CMK (cell line): ENCODE results near the gene EVX2.

ENCODE experiments used
- DNase-seq: peaks from one replicate; pipeline ENCODE4 v3.0.0-alpha.2; 2010; ENCODE audit warnings: low read depth

Gene EVX2

DNA sequence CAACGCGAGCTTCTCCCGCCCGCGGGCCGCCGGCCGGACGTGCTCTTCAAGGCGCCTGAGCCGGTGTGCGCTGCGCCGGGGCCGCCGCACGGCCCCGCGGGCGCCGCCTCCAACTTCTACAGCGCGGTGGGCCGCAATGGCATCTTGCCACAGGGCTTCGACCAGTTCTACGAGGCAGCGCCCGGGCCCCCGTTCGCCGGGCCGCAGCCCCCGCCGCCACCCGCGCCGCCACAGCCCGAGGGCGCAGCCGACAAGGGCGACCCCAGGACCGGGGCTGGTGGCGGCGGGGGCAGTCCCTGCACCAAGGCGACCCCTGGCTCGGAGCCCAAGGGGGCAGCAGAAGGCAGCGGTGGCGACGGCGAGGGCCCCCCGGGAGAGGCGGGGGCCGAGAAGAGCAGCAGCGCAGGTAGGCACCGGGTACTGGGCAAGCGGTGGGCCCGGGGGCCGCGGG lies 24.0 kb upstream of the EVX2 start:
- no peak for DNase-seq

DNA sequence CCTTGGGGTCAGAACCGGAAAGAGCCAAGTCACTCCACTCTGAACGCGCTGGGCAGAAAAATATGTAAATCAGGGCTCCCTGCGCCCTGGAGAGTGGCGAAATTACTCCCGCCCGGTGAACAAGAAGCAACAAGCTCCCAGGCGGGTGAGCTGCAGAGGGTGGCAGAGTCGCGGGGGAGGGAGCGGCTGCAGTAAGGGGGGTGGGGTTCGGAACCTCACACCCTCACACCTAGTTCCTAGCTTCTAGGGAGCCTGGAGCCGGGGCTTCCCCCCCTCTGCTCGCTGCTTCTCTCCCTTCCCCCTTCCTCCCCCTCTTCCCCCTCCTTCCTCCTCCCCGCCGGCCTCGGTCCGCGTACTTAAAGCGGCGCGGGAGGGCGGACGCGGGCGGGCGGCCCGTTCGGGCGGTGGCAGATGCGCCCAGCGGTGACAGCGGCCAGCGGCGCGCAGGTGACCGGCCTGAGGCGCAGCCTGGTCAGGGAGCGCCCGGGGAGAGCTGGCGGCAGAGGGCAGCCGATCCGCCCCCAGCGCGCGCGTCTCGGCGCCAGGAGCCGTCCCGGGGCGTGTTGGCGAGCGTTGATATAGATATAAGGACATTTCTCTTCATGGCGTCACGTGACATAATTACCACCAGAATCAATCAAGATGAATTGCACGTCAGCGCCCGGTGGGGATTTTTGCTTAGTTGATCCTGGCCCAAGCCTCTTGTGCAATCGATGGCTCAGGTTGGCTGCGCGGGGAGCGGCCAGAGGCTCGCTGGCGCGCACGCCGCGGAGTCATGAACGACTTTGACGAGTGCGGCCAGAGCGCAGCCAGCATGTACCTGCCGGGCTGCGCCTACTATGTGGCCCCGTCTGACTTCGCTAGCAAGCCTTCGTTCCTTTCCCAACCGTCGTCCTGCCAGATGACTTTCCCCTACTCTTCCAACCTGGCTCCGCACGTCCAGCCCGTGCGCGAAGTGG lies 23.1 kb upstream of the EVX2 start, which contains the start of gene HOXD11:
HOXD11 (plus strand) TSS at position 700 of the 959 bp plus-strand sequence; CDS start at position 776, 76 bp downstream.
- no peak for DNase-seq

DNA sequence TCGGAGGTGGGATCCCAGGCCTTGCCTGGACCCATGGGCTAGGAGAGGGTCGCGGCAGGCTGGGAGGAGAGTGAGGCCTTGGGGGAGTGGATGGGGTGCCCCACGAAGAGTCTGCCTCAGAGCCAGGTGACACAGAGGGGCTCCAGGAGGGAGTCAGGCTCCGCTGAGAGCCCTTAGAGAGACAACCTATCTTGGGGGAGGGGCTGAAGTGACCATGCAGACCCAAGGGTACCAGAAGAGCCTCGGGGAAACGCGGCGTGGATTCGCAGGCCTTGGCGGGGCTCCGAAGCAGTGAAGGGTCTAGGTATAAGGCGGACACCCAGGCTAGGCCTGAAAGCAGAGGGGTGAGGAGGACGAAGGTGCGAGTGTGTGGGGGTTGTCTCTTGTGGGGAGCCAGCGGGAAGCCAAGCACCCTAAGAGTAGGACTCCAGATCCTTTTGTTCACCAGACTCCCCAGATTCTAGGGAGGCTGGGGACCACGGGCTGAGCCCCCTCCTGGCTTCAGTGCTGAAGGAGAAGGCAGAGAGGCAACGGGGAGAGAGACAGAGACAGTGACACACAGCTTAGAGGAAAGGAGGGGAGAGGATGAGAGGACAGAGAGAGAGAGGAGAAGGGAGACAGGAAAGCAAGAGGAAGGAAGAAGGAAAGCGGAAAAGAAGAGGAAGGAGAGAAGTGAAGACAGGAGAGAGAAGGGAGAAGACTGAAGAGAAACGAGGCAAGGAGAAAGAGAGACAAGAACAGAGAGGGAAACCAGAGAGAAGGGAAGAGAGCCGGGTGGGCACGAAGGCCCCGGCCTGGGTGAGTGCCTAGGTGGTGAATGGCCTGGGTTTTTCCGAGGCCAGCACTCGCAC lies 22.2 kb upstream of the EVX2 start:
- DNase-seq: no peak

DNA sequence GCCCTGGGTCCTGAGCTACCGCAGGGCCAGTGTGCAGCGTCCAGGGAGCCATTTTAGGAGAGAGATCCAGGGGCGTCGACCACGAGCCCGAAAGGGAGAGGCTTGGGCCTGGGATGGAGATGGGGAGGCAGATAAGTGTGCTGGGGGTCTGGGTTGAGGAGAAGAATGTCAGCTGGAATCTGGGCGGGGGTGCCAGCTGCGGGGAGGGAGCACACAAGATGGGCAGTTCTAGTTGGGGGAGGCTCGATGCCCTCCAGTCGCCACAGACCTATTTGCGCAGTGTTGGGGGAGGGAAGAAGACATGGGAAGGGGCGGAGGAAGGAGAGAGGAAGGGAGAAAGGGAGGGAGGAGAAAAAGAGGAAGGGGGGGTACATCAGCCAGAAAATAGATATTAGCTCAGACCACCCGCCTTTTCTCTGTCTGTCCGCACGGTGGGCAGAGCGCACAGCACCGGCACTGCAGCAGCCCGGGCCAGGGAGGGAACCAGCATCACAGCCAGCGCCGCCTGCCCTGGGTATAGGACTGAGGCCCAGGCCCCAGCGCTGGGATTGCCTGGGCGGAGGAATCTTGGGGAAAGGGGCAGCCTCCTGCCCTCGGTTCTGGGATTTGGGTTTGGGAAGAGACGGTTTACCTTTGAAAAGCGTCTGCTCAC lies 21.4 kb upstream of the EVX2 start:
- DNase-seq: no peak

DNA sequence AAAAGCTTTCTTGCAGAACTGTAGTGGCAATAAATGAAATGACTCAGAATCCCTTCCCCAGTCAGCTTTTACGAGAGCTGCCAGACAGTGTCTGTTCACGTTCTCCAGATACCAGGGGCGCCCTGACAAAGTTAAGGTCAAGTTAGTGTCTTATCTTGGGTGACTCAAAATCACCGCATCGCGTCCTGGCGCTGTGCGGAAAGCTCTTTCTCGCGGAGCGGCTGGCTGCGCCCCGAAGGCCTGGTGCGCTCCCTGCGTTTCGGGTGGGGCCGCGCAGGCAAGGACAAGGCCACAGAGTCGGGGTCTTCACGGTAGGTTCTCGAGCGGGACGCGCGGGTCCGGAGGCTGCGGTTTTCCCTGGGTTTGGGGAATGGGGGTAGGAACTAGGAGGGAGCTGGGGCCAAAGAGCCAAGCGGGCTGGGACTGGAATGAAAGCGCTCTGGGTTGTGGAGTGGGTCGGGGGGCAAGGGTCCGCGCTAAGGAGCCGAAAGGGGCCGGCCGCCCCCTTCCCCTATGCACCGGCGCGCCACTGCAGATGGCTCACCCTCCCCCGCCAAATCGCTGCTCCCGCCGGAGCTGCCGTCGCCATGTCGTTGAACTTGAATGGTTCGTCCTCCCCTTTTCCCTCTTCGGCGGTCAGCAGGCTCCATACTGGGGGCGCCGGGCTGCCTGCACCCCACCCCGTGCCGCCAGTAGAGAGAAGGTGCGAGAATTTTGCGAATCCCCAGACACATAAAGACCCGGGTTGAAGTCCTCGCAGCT lies 20.7 kb upstream of the EVX2 start:
- no peak for DNase-seq

- no peak for DNase-seq
Measured at GRCh38 chr2:176103742-176104315, 20.1 kb upstream of the EVX2 start.

- DNase-seq: no peak
Measured at GRCh38 chr2:176103194-176103593, 19.4 kb upstream of the EVX2 start.

GRCh38 chr2:176102309-176102866 lies 18.6 kb upstream of the EVX2 start:
- no peak for DNase-seq

- no peak for DNase-seq
Measured at GRCh38 chr2:176101842-176102241, 18.1 kb upstream of the EVX2 start.

GRCh38 chr2:176101216-176101830 lies 17.6 kb upstream of the EVX2 start:
- DNase-seq: no peak

- DNase-seq: no peak
Measured at GRCh38 chr2:176100547-176101140, 16.9 kb upstream of the EVX2 start.

GRCh38 chr2:176099728-176100546 lies 16.2 kb upstream of the EVX2 start, which contains the start of gene HOXD12:
HOXD12 (plus strand) TSS chr2:176099795; CDS start chr2:176099802, 7 bp downstream.
- no peak for DNase-seq

- no peak for DNase-seq
Measured at GRCh38 chr2:176099159-176099727, 15.5 kb upstream of the EVX2 start.

DNA sequence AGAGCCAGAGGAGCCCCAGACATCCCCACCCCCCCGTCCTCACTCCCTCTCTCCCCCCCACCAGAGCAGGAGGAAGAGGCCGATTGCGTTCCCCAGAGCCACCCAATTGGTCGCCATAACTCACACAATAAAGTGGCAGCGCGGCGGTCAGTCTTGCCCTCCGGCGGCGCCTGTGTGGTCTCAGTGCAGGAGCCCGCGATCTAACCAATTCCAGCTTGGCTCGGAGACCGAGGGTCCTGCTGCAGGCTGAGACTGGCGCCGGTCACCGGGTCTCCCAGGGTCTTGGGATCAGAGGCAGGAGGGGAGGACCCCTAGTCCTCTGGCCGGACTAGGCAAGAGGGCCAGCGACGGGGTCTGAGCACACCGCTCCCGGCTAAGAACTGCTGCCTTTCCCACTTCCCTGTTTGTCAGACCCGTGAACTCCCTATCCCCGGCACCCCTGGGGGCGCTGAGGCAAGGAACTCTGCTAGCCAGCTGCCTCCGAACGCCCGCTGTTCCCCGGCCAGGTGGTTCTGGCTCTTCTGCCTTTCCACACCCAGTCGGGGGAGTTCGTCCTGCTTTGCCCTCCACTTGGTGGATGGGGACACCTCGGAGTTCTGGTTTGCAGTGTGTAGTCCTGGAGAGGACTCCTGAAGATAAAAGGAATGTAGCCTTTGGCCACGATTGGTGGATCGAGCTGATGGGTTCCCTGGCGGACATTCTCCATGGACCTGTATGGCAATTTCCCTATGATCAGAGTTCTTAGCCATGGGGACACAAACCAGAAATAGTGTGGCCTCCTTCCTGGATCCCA lies 14.8 kb upstream of the EVX2 start:
- no peak for DNase-seq

DNA sequence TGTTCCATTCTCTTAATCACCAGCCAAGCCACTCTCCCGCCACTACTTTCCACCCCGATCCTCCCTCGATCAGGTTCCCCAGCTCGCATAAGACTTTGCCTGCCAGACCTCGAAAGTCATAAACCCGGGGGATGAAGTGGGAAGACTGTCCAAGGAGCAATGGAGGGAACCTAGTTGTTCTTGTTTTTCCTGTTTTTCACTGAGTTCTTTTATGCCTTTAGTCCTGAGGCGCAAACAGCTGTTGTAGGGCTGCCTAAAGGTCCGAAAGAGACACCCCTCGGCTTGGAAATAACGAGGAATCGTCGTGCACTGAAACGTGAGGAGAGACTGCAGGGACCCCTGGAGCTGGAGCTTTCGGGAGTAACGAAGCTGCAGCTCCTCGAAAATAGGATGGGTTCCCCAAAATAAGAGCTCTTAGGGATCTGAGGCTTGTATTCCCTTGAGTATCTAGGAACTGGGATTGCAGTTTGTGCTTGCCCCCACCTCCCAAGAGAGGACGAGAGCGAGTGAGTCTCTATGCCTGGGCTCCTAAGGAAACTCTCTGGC lies 14.1 kb upstream of the EVX2 start:
- no peak for DNase-seq

GRCh38 chr2:176096986-176097819 lies 13.4 kb upstream of the EVX2 start:
- DNase-seq: peak; percentile 55
